HCT116 (cell line): ENCODE data around the gene GAMT.

Experiments used
- CTCF ChIP-seq, 3 experiments: fragments of 200-600 bp in 1 of 3; sonication (generic) in 1 of 3; IDR thresholded peaks in 2 of 3; conservative IDR thresholded peaks in 1 of 3; 2 replicates each; pipeline ENCODE4 v1.5.1; 2012 to 2017; ENCODE audit warnings: low read depth in 2 of 3, low read length in 2 of 3, antibody characterized with exemption in 1 of 3, borderline replicate concordance in 1 of 3, control low read depth in 1 of 3, mild to moderate bottlenecking in 1 of 3, mixed read lengths in 1 of 3, mixed run types in 1 of 3, moderate library complexity in 1 of 3; ENCODE audit not compliant: insufficient read depth in 1 of 3
- EGR1 ChIP-seq: IDR thresholded peaks from 2 replicates; pipeline ENCODE4 v1.6.1; 2012; ENCODE audit warnings: low read depth
- POLR2A ChIP-seq: IDR thresholded peaks from 2 replicates; pipeline ENCODE4 v1.7.0; 2011; ENCODE audit warnings: borderline replicate concordance; ENCODE audit not compliant: insufficient read depth, insufficient read length; ENCODE audit errors: extremely low read depth

- TF ChIP-seq POLR2A (no peak), CTCF (IDR thresholded peaks at IDR 0.05 in 2 of 3, conservative IDR thresholded peaks at IDR 0.05 in 1 of 3; ENCODE audit: borderline replicate concordance in 1 of 3, insufficient read depth in 1 of 3, low read depth in 2 of 3, low read length in 2 of 3) (no peak), EGR1 (no peak)
Measured at GRCh38 chr19:1379961-1380489, 21.3 kb downstream of the GAMT start.
